AG08395 (cell line): ENCODE data around the gene STK17B.

Experiments used
- DNase-seq: peaks from one replicate; pipeline ENCODE4 v3.0.0; 2012; ENCODE audit warnings: mixed read lengths, low spot score

The STK17B gene

DNA sequence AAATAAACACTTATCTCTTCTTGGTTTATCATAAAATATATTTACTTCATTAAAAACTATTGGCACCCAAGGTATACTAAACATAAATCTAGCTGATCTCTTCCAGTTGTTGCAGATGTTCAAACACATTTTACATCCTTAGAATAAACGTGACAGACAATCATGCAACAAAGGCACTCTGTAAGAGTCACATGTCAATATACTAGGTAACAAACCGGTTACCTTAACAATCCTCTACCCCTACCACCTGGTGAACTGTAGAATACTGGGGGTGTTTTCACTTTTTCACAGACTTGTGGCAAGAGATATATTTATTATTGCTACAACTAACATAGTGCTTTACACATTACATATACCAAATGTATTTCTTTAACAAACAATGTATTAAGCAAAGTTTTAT lies 15.8 kb downstream of the STK17B start:
- DNase-seq, result no peak

DNA sequence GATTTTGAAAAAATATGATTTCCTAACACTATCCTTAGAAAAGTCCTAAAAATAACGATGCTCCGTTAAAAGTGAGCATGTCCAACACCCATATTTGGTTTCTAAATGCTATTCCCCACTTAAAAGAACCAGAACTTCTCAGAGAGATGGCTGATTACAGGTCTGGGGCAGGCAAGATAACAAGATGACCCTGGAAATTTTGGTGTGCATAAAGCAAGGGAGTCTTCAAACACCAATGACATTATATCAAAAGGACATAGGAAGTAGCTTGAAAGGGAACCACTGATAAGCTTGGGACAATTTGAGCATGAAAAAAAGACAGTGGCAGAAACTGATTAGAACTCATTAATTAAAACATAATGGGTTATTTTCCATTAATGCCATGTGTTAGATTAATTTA lies 17.9 kb downstream of the STK17B start:
- DNase-seq, result no peak

DNA sequence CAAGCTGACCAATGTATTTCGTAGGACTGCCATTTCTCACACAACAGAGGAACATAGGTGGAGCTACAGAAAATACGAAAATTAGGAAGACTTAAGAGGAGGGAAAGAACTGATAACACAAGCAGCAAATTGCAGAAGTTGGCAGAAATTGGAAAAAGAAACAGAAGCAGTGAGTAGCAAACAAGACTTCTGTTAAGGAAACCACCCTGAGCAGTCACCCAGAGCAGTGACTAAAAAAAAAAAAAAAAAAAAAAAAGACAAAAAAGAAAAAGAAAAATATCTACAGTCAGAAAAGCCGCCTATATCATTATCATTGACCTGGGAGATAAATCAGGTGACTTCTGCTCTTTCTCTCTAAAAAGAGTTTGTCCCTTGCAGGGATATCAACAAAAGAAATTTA lies 21.4 kb downstream of the STK17B start:
- DNase-seq, result no peak

DNA sequence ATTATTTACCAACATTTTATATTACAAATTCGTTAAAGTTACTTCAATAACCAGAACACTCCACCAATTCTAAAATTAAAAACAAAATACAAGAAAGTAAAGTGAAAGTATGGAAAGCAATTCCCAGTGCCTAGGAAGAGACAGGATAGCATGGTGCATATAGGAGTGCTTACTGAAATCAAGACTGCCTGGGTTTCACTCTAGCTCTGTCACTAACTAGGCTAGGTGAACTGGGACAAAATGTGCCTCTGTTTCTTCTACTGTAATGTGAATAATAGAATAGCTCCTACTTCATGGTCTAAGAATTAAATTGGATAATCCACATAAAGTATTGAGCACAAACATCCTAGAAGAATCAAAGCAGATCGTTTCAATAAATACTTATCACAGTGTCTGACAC lies 22.6 kb downstream of the STK17B start:
- DNase-seq, result no peak

DNA sequence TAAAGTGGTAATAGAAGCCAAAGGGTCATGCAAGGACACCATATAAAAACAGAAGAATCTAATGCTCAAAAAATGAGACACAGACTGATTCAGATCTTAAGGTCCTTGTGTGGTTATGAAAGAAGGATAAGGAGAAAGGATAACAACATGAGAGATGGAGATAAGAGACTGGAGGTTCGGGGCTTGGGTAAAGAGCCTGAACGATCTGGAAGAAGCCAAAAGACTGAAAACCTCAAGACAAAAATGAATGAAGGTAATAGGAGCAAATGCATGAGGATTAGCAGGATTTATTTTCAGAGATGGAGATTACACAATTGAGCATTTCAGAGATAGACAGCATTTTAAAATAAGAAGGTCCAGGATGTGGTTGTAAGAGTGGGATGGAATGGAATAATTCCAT lies 26.1 kb downstream of the STK17B start:
- no peak for DNase-seq

DNA sequence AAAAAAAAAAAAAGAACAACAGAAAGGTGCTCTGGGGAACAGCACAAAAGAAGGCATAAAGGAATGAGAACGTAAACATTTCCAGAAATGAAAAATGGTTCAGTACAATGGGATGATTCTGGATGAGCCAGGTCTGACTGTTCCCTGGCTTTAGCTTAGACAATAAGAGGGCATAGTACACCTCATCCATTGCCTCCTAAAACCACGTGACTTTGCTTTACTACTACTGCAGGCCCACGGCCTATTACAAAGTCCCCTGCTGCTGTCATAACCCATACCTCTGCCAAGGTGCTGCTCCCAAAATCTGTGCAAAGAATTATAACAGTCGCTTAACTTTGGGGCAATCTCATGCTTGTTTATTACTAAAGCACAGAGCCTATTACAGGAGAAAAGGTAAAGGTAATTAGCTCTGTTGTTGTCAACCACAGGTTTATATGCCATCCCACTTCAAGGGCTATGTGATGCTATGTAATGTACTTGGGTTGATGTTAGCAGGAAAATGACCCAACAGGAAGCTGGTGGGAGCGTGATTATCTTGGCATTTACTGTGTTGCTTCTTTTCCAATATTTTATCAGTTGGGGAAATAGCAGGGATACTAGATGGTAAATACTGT lies 26.8 kb downstream of the STK17B start:
- DNase-seq, result no peak

DNA sequence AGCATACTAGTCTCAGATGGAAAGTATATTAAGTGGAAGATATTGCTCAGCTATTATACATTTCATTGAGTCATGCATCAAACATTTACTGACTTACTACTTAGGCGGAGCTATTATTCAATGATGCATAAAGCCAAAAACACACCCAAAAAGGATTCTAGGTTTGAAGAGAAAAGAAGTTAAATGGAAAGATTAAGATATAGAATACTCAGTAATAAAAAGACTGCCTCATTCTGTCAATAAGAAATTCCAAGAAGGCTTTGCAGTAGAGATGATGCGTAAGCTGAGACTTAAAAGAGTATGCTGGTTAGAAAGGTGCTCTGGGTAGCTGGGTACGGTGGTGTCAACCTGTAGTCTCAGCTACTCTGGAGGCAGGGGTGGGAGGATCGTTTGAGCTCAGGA lies 27.6 kb downstream of the STK17B start:
- no peak for DNase-seq

DNA sequence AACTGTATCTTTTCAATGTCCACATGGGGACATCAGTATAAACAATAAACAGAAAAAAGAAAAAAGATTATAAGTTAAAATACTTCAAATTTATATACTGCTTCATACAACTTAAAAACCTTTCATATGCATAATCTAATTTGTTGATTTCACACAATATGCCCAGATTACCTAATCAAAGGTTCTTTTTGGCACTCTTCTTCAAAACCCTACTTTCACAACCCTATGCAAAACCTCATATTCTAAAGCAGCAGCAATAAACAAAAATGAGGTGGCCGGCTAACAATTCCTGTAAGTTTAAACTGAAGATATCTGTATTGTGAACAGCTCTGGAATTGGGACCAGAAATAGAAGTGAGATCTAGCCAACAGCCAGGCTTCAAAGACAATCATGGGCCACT lies 28.6 kb downstream of the STK17B start:
- no peak for DNase-seq

DNA sequence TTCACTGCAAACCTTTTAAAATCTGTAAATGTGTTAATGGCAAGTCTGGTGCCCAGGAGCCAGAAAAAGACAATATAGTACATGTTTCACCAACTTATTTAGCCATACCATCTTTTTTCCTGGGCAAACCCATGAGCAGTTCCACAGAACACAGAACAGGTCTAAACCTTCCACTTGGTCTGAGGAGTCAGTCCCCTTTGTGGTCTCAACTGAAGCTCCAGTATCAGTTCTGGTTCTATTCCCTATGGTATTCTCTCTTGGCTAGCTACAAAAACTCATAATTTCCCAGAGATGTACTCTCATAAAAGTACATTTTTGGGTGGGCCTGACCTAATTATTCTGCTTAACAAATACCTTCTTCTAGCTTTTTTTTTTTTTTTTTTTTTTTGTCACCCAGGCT lies 31.2 kb downstream of the STK17B start:
- DNase-seq, result no peak

DNA sequence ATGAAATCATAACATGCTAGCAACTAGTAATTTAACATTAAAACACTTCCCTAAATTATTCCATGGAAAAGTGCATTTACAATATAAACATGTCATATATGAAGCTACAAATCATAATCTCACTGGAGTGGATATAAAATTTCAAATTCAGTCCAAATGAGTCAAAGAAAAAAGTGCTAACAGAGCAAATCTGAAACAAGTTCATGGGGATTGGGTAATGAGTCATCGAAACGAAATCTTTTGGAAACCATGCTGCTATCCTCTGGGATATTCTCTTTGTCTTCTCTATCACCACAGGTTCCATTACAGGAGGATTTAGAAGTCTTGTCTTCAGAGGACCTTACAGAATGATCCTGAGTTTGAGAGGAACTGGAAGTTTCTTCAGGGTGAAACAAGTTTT lies 34.1 kb downstream of the STK17B start:
- no peak for DNase-seq

DNA sequence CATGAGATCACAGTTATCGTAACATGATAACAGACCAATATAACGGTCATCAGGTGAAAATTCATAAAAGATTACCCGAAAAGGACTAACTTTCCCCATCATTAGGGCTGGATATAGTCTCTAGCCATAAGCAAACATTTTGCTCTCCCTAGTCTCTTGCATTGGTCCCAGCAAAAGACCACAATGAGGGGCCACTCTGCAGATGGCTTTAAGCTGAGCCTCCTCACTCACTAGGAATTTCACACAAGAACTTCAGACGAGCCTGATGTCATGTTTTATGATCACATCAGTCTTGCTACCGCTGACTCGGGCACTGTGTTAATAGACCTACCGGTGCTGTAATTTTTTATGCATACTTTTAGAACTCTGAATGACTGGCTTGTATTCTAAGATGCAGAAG lies 35.2 kb downstream of the STK17B start:
- no peak for DNase-seq

DNA sequence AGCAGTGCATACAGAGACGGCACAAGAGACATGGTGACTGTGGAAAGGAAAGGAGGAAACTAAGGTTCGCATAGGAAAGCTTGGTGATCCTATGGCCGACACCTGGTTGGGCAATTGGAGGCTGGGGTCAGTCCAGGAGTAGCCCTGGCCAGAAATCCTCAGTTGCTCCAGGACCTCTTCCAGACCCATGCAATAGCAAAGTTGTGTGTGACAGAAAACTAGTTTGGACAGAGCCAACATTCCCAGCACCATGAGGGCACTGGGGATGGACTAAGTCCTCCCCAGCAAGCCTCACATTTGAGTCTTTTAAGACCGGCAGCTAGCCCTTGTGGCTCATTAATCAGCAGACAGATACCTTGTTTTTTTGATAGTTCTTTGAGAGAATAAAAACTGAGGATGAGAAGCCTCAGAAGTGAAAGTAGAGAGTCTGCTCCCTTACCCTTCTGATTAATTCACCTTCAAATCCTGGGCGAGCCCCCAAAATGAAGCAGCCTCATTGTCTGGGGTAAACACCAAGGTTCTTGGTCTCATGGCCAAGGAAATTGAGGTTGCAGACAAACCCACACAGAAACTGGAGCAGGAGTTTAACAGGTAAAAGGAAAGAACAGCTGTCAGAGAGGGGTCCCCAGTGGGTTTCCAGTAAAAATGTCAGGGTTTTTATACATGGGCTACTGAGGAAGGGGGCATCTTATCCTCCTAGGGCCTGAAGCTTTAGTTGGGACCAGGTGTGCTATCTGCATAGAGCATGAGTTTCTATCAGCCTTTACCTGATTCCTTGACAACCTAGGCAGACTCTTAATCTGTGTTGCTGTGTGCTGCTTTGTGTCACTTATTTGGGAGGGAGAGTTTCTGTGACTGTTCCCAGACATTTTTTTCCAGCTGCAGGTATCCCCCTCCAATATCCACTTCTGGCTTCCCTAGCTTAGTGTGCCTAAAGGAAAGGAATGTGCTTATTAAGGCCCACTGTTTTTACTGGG lies 39.1 kb downstream of the STK17B start:
- no peak for DNase-seq

DNA sequence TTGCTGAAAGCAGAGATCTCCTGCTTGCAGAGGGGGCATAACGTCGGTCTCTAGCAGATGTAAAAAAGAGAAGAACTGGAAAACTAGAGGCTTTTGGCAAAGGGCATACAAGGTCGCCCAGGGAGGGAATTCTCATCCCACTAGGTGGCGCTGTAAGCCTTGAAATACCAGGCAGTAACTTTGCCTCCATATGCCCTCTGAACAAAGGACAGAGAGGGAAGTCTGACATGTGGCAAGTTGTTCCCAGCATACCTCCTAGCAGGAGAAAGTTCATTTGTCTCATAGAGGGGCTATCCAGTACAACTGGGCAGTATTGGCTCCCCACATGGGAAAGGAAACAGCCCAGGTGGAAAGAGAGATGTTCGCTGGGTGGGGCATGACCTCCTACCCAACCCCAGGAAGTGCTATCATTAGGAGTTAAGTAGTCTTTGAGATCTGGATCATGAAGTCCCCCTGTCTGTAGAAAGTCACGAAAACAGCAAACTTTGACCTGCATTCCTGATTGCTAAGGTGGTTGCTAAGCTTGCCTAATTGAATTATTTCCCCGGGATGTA lies 39.9 kb downstream of the STK17B start:
- no peak for DNase-seq

DNA sequence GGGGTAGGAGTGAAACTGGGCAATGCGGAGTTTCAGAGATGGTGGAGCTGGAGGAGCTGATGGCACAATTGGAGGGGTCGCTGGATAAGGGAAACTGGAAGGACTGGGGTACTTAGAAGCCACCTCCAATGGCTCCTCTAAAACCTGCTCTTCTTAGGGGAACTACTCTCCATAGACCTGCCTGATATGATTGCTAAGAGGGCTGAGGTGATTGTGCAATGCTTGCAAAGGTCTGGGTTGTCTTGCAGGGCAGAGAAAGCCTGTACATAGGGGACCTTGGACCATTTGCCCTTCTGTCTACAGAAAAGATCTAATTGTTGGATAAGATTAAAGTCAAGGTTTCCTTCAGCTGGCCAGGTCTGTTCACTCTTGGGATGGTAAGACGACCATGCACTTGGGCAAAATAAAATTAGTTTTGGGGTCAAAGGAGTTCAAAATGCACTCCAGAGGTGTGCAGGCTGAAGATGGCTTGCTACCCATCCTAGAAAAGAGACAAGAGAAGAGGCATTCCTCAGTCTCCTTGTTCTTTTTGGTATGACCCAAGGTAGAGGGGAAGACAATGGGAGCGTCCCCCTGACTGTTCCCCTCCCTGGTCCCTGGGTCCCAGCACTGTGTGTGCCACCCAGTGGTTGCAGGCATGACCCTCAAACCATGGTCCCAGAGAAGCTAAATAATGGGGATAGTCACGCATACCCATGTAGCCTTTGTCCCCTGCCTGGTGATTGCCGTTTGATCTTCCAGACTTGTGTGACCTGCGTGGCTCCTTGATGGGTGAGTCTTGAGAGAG lies 41.1 kb downstream of the STK17B start:
- no peak for DNase-seq

DNA sequence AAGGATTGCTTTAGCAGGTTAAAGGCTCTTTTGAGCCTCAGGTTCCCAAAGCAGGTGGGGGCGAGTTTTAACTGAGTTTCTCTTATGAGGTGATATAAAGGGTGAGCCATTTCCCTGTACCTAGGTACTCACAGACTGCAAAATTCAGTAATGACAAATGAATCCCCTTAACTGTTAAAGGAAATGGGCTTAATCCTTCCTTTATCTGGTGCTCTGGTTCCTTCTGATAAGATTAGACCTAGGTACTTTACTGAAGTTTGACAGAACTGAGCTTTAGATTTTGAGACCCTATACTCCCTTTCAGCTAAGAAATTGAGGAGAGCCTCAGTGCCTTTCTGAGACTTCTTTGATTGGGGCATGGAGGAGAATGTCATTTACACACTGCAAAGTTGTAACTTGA lies 42.6 kb downstream of the STK17B start:
- DNase-seq, result no peak

DNA sequence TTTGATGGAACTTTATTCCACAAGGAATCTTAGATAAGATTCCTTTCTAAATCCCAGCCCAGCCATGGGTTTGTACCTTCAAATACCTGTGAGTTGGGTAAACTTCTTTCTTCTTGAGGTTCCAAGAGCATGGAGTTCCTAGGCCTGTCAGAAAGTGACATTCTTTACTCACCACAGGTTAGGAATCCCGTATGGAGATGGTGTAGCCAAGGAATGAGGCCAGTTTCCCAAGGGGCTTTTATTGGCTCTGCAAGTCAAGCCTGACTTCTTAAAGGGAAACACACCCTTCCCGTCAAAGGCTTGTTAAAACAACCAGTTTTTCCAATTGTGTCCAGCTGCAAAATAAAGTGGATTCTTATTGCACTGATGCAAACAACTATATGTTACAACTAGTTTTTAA lies 45.8 kb downstream of the STK17B start:
- no peak for DNase-seq

DNA sequence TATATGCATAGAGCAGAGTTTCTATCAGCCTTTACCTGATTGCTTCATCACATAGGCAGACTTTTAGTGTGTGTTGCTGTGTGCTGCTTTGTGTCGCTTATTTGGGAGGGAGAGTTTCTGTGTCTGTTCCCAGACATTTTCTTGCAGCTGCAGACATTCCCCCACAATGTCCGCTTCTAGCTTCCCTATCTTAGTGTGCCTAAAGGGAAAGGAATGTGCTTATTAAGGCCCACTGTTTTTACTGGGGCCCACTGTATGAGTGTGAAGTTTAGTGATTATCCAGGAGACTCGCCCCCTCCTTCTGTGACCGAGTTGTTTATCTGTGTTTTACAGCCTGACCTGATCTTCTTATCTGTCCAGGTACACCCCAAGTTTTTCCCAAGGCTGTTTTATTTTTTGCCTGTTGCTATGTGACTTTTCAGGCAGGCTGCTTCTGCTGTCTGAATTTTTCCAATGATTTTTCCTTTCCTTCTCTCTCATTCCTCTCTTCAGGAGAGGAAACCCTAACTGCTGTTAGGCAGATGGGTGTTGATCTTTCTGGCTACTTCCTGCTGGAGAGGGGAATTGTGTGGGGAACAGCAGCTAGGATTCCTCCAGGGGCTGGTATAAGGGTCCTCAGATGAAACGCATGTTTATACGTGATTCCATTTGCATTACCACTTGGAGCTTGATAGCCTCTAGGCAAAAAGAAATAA lies 47.6 kb downstream of the STK17B start:
- DNase-seq, result no peak

DNA sequence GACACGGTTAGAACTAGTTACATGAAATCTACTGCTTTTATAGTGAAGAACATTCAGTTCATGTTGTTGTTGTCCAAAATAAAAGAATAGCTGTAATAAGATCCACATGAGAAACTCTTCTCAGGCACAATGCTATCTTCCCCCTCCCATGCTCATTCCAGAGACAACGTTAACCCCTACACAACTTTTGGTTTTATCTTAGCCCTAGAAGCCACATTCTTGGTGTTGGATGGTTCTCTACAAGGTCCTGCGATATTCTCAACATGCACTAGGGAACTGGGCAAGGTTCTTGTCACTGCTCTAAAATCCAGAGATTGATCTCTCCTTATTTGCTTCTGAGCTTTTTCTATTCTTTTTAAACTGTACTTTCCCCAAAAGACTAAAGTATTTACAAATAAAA lies 51.5 kb downstream of the STK17B start:
- no peak for DNase-seq

DNA sequence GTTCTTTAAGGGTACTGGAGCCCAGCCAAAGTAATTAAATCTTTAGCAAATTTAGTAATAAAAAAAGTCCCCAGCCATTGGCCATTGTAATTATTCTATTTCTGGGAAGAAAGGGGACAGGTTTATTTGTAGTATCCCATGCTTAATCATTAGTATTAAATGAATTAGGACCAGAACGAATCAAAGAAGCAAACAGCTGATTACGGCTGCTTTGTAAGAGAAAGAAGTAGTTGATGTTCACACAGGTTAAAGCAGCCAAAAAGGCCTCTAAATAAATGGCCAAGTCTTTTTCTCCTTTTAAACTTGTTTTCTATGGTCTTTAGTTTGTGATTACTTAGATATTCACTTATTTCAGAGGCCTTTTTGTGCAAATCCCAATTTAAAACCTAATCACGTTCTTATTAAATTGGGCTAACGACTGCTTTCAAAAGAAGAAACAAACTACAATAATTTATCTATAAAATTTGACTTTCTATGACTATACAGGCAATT lies 54.1 kb downstream of the STK17B start:
- no peak for DNase-seq

DNA sequence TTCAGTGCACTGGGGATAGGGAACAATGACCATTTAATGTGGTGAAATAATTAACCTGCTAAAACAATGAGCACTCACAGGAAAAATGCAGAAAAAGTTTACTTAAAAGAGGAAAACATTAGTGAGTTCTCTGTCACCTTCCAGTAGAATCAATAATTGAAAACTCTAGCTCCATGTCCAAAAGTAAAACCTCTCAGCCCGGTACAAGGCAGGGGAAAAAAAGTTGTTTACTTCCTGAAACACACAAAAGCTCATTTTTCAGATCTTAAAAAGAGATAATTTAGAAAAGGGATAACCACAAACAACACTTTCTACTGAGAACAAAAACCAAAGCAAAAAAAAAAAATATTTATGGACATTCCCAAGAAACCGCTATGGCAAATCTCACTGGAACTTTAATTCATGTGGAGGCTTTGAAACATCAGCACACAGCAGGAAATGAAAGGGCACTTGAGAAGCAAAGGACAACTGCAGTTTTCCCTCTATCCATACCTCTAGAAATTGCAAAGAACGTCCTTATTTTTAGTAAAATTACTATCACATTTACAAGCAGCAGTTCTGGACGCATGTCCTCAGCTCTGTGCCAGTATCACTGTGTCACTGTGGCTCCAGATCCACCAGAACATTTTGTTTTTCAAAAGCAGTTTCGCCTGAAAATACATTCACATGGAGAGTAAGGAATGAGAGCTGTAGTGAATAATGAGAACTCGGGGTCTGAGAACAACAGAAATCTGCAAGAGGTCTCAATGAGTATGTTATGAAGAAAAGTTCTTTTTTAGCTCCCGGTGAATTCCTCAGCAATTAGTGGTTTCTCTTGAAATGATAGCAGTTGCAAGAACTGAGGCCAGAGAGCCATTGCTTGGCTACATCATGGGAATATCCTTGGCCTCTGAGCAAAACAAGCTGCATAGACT lies 58.1 kb downstream of the STK17B start:
- peak; percentile 44 for DNase-seq
